HUDEP-2 (cell line): Measurements from ENCODE around the gene CRBN.
A peak's percentile ranks its signal among the peaks of the same experiment; 100 is the strongest.

Experiments used
- DNase-seq, 76 experiments: peaks; one replicate each; lab custom pipeline; 2025; ENCODE audit not compliant: unreplicated experiment in 76 of 76; lab: John Stamatoyannopoulos, UW

The CRBN gene

DNA sequence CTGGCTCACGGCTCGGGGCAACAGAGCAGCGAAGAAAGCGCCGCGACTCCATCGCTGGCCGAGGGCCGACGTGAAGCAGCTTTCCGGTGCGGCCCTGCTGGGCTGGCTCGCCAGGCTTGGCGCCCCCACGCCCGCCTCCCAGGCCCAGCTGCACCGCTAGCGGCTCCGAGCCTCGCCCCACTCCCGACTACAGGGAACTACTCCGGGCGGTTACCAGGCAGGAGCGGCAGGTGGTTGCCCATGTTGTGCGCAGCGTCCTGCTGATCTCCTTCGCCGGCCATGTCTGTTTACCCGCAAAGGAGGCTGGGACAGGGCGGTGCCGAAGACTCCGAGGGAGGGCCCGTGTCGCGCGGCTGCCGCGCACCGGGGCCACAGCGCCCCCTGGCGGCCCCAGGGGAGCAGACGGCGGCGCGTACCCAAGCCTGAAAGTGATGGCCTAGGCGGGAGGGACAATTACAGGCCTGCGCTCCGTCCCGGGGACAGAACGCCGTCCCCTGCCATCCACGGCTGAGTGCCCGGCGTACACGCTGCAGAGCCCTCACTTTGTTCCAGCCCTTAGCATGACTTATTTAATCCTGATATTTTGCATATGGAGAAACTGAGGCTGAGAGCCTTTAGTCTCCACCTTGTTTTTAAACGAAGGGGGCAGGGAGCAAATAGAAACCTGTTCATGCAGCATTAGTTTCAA lies at the start of gene CRBN:
Gene CRBN, minus strand, starts transcription at position 285 of the 688 bp plus-strand sequence. Its CDS starts 4 bp downstream, at position 281.
- DNase-seq = peak in 74 of 76 experiments; percentile 6 to 87 (median 73)

GRCh38 chr3:3227640-3228039 lies 48.1 kb upstream of the CRBN start:
- DNase-seq = no peak

- DNase-seq = no peak
Measured at GRCh38 chr3:3221528-3221927, 42.0 kb upstream of the CRBN start.

DNA sequence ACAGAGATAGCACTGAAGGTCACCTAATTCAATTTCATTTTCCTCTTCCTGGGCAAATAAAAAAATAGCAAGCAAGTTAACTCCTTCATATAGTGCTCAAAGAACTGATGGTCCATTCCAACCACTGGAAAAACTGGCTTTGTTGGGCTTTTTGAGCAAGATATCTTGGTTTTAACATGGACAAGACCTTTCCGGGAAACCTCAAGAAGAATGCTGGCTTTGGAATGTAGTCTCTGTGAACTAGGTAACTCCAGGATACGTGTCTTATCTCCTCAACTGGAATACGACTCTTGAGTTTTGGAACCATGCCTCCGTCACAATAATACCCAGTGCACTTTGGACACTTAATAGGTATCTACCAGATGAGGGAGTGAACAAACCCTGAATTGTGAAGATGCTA lies 36.9 kb upstream of the CRBN start:
- no peak for DNase-seq

DNA sequence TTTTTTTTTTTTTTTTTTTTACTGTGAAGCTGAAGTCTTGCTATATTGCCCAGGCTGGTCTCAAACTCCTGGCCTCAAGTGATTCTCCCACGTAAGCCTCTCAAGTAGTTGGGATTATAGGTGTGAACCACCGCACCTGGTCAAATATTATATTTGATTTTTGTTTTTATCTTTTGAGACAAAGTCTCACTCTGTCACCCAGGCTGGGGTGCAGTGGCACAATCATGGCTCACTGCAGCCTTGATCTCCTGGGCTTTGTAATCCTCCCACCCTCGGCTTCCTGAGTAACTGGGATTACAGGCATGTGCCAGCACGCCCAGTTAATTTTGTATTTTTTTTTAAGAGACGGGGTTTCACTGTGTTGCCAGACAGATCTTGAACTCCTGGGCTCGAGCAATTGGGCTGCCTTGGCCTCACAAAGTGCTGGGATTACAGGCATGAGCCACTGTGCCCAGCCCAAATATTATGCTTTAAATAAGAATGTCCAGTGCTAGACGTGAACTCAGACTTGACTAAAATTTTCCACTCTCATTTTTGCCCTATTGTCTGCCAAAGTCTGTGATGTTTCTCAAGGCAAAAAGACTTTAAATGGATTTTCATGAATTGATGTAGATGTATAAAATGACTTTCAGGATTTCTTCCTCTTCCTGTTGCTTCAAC lies 33.4 kb upstream of the CRBN start:
- no peak for DNase-seq

GRCh38 chr3:3209714-3210113 lies 30.2 kb upstream of the CRBN start:
- no peak for DNase-seq

- no peak for DNase-seq
Measured at GRCh38 chr3:3209057-3209456, 29.6 kb upstream of the CRBN start.

DNA sequence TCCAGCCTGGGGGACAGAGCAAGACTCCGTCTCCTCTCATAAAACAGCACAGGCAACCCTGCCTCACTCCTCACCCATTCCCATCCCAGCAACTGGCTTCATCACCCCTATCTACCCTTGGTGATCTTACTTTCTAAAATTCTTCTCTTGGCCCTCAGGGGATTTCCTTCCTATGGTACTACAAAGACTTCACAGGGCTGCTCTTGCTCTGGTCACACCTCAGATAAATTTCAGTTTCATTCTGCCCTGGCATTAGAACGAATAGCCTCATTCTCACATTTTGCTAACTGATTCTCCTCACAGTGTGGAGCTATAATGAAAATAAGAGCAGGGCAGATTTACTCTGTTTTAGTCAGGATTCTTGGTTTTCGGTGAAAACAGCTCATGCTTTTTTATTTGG lies 22.1 kb upstream of the CRBN start:
- DNase-seq = no peak

- peak in 27 of 76 experiments; percentile 1 to 65 (median 22) for DNase-seq
Measured at GRCh38 chr3:3200632-3201212, 21.2 kb upstream of the CRBN start.

- DNase-seq = no peak
Measured at GRCh38 chr3:3199306-3199705, 19.8 kb upstream of the CRBN start.

- DNase-seq = peak in 7 of 76 experiments; percentile 2 to 14 (median 7)
Measured at GRCh38 chr3:3196148-3196861, 16.8 kb upstream of the CRBN start.

GRCh38 chr3:3194861-3195260 lies 15.4 kb upstream of the CRBN start:
- no peak for DNase-seq

DNA sequence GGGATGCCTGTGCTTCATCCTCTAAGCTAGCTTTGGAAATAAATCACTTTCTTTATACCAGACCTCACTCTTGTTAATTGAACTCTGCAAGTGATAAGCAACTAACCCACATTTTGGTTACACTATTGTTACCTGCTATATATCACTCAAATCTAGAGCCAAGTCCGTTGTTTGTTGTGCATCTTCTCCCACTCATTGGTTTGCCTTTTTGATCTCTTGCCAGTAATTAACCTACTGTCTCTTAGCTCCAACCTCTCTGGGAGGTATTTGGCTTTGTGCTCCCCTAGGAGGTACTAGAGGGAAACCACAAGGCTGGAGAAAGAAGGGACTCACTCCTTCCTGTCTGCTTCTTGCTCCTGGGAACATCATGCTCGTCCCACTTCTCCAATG lies 12.8 kb upstream of the CRBN start:
- peak in 8 of 76 experiments; percentile 12 to 50 (median 38) for DNase-seq

DNA sequence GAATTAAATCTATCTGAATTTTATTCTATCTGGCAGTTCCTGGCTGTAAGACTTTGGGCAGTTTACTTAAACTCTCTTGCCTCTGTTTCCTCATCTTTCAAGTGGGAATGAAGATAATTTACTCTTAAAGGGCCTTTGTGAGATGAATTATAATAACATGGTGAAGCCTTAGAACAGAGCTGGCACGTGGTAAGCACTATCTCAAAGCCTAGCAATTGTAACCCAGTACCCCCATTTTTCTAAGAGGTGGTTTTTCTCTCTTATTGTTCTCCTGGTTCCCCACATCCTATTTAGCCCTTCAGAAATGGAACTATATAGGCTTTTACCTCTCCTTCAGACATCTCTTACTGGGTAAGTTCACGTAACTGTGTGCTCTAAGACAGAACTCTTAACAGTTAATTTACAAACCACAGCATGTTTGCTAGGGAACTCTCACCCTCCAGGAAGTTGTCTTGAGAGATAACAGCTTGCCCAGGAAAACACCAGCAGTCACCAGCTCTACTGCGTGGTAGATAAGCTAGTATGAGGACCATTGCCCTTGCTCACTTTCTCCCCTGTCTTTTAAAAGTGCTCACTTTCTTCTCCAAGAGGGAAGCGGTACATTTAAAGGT lies 12.3 kb upstream of the CRBN start:
- peak in 50 of 76 experiments; percentile 3 to 69 (median 26) for DNase-seq

DNA sequence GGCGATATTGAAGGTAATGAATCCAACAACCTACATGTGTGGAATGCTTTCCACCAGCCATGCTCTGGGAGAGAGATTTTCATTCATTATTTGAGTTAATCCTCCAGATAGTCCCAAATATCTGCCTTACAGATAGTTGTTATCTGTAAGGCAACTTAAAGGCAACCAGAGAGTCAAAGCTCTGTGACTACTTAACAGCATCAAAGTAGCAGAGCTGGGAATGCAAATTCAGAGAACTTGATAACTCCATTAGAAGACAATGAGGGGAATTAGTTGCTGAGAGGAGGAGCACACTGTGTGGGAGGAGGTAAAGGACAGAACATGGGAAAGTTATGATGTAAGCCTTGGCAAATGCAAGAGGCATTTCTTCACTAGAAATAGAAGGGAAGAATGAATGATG lies 10.5 kb upstream of the CRBN start:
- DNase-seq = no peak

GRCh38 chr3:3189102-3189727 lies 9.7 kb upstream of the CRBN start:
- peak in 7 of 76 experiments; percentile 6 to 27 (median 21) for DNase-seq

DNA sequence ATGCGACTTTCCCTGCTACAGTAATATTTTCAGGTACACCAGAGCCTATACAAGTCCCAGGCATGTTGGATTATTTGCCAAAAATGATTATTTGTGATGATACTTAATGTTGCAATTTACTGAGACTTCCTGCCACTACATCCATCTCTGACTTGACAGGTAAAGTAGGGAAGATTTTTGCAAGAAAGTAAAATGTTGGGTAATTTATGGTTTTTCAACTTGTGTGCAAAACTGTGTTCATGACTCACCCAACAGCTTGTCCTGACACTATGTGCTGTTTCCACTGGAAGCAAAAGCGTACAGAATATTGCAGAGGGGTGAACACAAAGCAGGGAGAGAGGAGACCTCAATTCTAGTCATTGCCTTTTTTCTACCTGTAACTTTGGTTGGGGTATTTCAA lies 5.4 kb upstream of the CRBN start:
- no peak for DNase-seq

- no peak for DNase-seq
Measured at GRCh38 chr3:3180456-3180855, 965 bp upstream of the CRBN start.

- DNase-seq = peak in 5 of 76 experiments; percentile 2 to 39 (median 3)
Measured at GRCh38 chr3:3178498-3179328, 778 bp downstream of the CRBN start.
